Right lobe of liver (tissue), 4 donors: ENCODE measurements around the gene CCDC178.

Source experiments
- POLR2A ChIP-seq: fragments of 450-650 bp; IDR thresholded peaks from one replicate; pipeline ENCODE4 v1.6.1; 2017; ENCODE audit warnings: antibody characterized with exemption, mild to moderate bottlenecking
- TF ChIP-seq, protein P1 (sequence below), 4 donors: fragments of 200-600 bp in 3 of 4; fragments of 450-650 bp in 1 of 4; IDR thresholded peaks; one replicate each; pipeline versions ENCODE4 v1.5.1 to v1.8.0; 2016 to 2022; ENCODE audit warnings: antibody characterized with exemption in 4 of 4, mild to moderate bottlenecking in 2 of 4
- donor health status: DM: no; HTN: no; CAD: no.
- donor health status: DM: no; HTN: no; CAD: no.
- donor health status: DM: no; HTN: yes; CAD: no.

DNA sequence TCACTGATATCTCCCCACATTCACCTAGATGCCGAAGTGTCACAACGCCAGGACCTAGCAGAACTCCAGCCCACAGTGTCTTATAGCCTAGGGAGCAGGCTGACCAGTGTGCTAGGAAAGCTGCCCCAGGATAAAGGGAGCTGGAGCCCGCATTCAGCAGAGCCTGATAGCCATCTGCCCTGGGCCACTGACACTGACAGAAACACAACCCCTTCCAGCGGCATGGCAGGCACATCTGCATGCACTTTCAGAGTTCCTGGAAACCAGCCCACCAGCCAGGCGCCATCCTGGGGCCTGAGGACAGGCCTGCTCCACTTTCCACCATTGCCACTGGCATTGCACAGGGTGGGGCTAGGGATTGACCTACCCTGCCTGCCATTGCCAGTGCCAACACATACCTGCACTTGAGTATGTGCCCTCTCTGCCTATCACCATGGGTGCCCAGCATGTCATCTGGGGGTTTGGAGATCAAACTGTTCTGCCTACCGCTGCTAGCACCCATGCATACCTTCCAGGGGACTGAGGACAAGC, 377.6 kb downstream of the CCDC178 start:
- TF ChIP-seq, protein P1, sequence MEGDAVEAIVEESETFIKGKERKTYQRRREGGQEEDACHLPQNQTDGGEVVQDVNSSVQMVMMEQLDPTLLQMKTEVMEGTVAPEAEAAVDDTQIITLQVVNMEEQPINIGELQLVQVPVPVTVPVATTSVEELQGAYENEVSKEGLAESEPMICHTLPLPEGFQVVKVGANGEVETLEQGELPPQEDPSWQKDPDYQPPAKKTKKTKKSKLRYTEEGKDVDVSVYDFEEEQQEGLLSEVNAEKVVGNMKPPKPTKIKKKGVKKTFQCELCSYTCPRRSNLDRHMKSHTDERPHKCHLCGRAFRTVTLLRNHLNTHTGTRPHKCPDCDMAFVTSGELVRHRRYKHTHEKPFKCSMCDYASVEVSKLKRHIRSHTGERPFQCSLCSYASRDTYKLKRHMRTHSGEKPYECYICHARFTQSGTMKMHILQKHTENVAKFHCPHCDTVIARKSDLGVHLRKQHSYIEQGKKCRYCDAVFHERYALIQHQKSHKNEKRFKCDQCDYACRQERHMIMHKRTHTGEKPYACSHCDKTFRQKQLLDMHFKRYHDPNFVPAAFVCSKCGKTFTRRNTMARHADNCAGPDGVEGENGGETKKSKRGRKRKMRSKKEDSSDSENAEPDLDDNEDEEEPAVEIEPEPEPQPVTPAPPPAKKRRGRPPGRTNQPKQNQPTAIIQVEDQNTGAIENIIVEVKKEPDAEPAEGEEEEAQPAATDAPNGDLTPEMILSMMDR (IDR thresholded peaks at IDR 0.05): no peak
- no peak for TF ChIP-seq POLR2A
